ENCODE data around the gene EMILIN2.

DNA sequence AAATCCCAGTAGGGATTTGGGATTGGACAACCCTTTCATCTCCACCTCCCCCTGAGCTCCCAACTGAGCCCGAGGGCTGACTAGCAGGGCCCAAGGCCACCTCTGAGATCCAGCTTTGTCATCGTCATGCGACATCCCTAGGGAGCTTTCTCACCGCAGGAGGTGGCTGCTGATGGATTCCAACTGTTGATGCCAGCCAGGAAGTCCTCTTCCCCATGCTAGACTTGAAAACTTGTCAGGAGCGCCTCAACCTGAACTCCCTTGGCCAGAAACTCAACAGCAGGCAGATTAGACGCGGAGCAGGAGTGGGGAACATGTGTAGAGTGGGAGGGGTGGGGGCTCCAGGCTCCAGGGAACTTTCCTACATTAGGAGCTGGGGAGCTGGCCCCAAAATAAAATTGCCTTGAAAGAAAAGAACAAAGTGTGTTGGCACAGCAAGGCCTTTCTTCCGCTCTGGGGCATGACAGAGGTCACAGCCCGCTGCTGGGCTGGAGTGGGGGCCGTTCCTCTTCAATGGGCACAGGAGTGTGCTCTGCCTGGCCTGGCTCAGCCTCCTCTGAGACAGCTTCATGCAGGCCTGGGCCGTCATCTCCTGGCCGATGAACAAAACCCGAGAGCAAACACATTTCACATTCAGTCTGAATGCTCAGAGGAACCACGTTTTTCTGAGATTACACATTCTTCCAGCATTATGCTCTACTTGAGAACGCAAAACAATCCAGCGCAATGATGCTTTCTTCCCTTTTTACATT lies 34.5 kb downstream of the EMILIN2 start:
- TF ChIP-seq, protein P1, sequence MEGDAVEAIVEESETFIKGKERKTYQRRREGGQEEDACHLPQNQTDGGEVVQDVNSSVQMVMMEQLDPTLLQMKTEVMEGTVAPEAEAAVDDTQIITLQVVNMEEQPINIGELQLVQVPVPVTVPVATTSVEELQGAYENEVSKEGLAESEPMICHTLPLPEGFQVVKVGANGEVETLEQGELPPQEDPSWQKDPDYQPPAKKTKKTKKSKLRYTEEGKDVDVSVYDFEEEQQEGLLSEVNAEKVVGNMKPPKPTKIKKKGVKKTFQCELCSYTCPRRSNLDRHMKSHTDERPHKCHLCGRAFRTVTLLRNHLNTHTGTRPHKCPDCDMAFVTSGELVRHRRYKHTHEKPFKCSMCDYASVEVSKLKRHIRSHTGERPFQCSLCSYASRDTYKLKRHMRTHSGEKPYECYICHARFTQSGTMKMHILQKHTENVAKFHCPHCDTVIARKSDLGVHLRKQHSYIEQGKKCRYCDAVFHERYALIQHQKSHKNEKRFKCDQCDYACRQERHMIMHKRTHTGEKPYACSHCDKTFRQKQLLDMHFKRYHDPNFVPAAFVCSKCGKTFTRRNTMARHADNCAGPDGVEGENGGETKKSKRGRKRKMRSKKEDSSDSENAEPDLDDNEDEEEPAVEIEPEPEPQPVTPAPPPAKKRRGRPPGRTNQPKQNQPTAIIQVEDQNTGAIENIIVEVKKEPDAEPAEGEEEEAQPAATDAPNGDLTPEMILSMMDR (conservative IDR thresholded peaks at IDR 0.05), result no peak
- TF ChIP-seq EZH2 (IDR thresholded peaks at IDR 0.05; ENCODE audit: low read depth), result no peak

Measured in PC-9 (cell line).